Stimulated activated naive B cell treated with anti-CD40 and anti-IgM and Interleukin-4, amounts not matched to agents 10 μg/mL and 1 μg/mL and 100 μg/mL, for 72 hours (primary cell): ENCODE results near the gene EIF2S1.
"Not testable (repeated sequence)": the region's sequence is repeated elsewhere in the genome, so short reads cannot be mapped to it uniquely, and the experiment has no call there.

Source experiments
- ATAC-seq, 2 donors: fragments of 150-1000 bp; cut with Tn5 transposase; replicated peaks; 2 replicates each; pipeline ENCODE4 v1.10.0; 2021; ENCODE audit warnings: moderate library complexity in 1 of 2
- DNase-seq: peaks from one replicate; pipeline ENCODE4 v3.0.0; 2021
- H3K27ac Mint-ChIP-seq: one replicate; pipeline ENCODE4 v1.8.0; 2022; ENCODE audit warnings: mild to moderate bottlenecking, mixed read lengths
- H3K27me3 Mint-ChIP-seq, 2 donors: one replicate each; pipeline ENCODE4 v1.8.0; 2022; ENCODE audit warnings: mixed read lengths in 2 of 2
- H3K36me3 Mint-ChIP-seq, 2 donors: one replicate each; pipeline ENCODE4 v1.8.0; 2022; ENCODE audit warnings: mixed read lengths in 2 of 2, mild to moderate bottlenecking in 1 of 2
- H3K4me1 Mint-ChIP-seq, 2 donors: one replicate each; pipeline ENCODE4 v1.8.0; 2022; ENCODE audit warnings: mixed read lengths in 2 of 2, mild to moderate bottlenecking in 1 of 2
- H3K4me3 Mint-ChIP-seq, 2 donors: one replicate each; pipeline ENCODE4 v1.8.0; 2022; ENCODE audit warnings: mild to moderate bottlenecking in 2 of 2, mixed read lengths in 2 of 2, moderate library complexity in 1 of 2
- H3K9me3 Mint-ChIP-seq, 2 donors: one replicate each; pipeline ENCODE4 v1.8.0; 2022; ENCODE audit warnings: mixed read lengths in 2 of 2, mild to moderate bottlenecking in 1 of 2

EIF2S1 gene

DNA sequence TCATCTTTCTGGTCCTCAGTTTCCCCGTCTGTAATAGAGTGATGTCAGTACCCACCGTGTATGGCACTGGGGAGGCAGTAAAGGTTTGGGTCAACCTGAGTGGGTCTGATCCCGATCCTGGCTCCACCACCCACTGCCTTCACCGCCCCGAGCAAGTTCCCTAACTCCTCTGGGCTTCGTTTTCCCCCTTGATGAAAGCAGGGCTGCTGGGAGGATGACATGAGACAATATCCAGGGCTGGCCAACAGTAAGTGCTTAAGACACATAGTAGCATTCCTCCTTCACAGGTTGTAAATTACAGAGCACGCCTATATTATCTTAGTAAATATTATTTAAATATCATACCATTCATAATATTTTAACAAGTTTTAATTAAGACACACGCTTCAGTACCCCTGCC is 51.2 kb downstream of the EIF2S1 start:
- peaks cover 16 to 33% of the 10 kb centered on the region in 2 donors for H3K4me1 Mint-ChIP-seq
- peak overlapping the region in 1 of 2 donors; percentile 81 for H3K4me3 Mint-ChIP-seq
- H3K36me3 Mint-ChIP-seq, result no peaks in the 10 kb centered on the region
- no peak for DNase-seq
- no peak overlapping the region for H3K27ac Mint-ChIP-seq
- ATAC-seq, result no peak
- no peaks in the 10 kb centered on the region for H3K9me3 Mint-ChIP-seq
- H3K27me3 Mint-ChIP-seq, result peaks cover 21 to 31% of the 10 kb centered on the region in 2 donors

DNA sequence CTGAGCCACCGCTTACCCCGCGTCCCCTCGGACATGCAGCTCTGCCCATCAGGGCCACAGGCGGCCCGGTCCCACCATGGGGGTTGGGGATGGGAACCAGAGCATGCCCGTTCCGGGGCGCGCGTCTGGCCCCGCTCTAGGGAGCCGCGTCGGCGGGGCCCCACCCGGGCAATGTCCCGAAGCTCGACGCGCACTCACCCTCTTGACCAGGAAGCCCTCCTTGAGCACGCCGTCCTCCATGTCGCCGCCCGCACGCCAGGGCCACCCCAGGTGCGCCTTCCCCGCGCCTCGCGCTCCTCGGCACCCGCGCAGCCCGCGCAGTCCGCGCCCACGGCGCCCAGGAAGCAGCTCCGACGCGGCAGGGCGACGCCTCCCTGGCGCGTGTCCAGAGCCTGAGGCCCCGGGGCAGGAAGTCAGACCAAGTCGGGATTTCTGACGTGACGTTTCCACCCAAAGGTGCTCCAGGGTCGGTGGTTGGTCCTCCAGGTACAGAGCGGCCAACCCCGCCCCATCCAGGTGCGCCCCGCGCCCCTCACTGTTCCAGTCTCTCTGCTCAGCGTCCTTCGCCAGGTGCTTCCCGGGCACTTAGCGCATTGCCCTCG is 51.8 kb downstream of the EIF2S1 start, which contains the start of gene PLEK2:
TSS of gene PLEK2 (minus strand) at position 346 of the 602 bp plus-strand sequence. CDS start at position 240, 106 bp downstream.
- Mint-ChIP-seq H3K27me3 (peaks cover 21 to 31% of the 10 kb centered on the region in 2 donors), H3K36me3 (no peaks in the 10 kb centered on the region), H3K9me3 (no peaks in the 10 kb centered on the region), H3K27ac (no peak within 1 kb of the TSS), H3K4me1 (peaks cover 19 to 38% of the 10 kb centered on the region in 2 donors), H3K4me3 (peak within 1 kb of the TSS; percentile 70 to 81)
- ATAC-seq, result peak; percentile 9 to 17
- no peak for DNase-seq

DNA sequence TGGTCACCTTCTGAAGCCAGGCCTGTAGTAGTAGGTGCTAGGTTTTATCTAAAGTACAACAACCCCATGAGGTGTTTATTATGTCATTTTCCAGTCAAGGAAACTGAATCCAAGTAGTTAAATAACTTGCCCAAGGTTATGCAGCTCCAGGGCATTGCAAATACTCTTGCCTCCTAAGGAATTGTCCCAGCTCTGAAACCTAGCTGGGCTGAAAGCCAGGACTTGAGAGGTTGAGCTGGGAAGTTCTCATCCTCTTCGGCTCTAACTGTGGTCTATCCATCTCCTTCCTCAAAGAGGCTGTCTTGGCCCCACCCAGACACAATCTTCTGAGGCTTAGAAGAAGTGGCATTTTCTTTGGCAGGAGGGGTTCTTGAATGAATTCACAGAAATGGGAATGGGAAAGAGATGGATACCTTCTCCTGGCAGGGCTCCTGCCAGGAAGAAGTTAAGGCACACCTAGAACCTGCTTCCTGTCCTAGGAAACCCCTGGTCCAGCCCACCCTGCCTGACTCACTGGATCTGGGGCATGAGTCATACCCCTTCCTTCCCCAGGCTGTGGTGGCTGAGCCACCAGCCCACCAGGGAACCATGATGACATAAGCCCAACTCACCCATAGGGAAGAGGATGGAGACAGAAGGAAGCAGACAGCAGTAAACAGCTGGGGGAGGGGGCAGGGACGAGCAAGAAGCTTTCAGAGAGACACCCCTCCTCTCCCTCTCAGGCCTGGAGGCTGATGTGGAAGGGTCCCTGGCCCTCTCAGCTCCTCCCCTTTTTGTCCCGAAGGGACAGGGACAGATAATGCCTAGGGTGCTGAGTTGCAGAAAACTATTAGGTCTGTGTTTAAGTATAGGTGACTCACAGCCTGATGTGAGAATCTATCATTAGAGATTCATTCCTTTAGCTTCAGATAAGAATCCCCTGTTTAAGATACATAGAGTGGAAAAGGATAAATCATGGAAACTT is 54.0 kb downstream of the EIF2S1 start:
- H3K4me3 Mint-ChIP-seq, result no peak overlapping the region
- peaks cover 19 to 42% of the 10 kb centered on the region in 2 donors for H3K4me1 Mint-ChIP-seq
- no peak for DNase-seq
- no peaks in the 10 kb centered on the region for H3K9me3 Mint-ChIP-seq
- ATAC-seq, result peak in 1 of 2 donors; percentile 17
- peaks cover 21 to 36% of the 10 kb centered on the region in 2 donors for H3K27me3 Mint-ChIP-seq
- H3K27ac Mint-ChIP-seq, result no peak overlapping the region
- no peaks in the 10 kb centered on the region for H3K36me3 Mint-ChIP-seq

DNA sequence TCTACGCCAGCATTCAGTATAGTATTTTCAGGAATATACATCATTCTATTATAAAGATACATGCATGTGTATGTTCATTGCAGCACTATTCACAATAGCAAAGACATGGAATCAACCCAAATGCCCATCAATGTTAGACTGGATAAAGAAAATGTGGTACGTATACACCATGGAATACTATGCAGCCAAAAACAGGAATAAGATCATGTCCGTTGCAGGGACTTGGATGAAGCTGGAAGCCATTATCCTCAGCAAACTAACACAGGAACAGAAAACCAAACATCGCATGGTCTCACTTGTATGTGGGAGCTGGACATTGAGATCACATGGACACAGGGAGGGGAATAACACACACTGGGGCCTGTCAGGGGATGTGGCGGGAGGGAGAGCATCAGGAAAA is 55.5 kb downstream of the EIF2S1 start:
- not testable (repeated sequence) for H3K9me3 Mint-ChIP-seq, ATAC-seq, DNase-seq, H3K4me3 Mint-ChIP-seq, H3K27ac Mint-ChIP-seq, H3K36me3 Mint-ChIP-seq
- Mint-ChIP-seq H3K4me1 (peaks cover 21 to 42% of the 10 kb centered on the region in 2 donors), H3K27me3 (peaks cover 18 to 27% of the 10 kb centered on the region in 2 donors)

DNA sequence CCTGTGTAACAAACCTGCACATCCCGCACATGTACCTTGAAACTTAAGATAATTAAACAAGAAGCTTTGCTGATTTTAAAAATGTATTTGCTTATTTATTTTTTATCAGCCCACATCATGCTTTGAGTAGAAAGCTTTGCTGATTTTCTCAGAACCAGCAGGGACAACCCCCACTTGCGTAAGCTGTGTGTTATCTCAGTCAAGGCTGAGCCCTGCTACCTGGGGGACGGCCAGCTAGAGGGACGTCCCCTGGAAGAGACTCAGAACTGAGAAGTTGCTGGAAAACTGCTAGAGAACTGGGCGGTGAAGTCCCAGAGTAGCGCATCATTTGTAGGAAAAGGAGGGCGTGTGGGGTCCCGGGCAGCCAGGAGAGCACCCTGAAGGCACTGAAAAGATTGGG is 56.0 kb downstream of the EIF2S1 start:
- Mint-ChIP-seq H3K9me3 (no peaks in the 10 kb centered on the region), H3K4me3 (peak overlapping the region; percentile 59 to 63), H3K27ac (peak overlapping the region; percentile 92), H3K27me3 (peaks cover 14 to 22% of the 10 kb centered on the region in 2 donors), H3K4me1 (peaks cover 21 to 37% of the 10 kb centered on the region in 2 donors), H3K36me3 (no peaks in the 10 kb centered on the region)
- ATAC-seq (peak; percentile 64 to 65), DNase-seq (peak; percentile 16)

DNA sequence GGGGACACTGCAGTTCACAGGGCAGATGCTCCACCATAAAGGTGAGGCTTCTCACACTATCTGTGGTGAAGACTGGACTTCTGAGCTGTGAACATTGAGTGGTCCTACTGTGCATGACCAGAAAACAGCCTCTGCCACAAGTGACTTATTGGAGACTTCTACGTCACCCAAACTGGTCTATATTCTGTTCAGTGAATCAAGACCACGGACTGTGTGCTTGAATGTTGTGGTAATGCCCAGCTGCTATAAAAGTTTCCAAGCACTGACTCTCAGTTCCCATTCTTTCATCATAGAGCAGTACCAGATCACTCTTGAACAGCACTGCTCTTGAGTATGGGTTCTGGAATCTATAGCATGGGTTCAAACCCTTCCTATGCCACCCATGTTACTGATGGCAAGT is 56.7 kb downstream of the EIF2S1 start:
- no peak overlapping the region for H3K4me3 Mint-ChIP-seq
- H3K27me3 Mint-ChIP-seq, result peaks cover 6 to 15% of the 10 kb centered on the region in 2 donors
- H3K9me3 Mint-ChIP-seq, result no peaks in the 10 kb centered on the region
- peak overlapping the region; percentile 92 for H3K27ac Mint-ChIP-seq
- H3K4me1 Mint-ChIP-seq, result peaks cover 19 to 30% of the 10 kb centered on the region in 2 donors
- H3K36me3 Mint-ChIP-seq, result no peaks in the 10 kb centered on the region
- ATAC-seq (peak; percentile 91), DNase-seq (peak; percentile 46)

DNA sequence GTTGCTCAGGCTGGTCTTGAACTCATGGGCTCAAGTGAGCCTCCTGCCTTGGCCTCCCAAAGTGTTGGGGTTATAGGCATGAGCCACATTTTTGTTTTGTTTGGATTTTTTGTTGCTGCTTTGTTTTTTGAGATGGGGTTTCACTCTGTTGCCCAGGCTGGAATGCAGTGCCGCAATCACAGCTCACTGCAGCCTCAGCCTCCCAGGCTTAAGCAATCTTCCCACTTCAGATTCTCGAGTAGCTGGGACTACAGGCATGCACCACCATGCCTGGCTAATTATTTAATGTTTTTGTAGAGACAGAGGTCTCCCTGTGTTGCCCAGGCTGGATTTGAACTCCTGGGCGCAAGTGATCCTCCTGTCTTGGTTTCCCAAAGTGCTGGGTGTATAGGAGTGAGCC is 57.5 kb downstream of the EIF2S1 start:
- Mint-ChIP-seq H3K4me1 (peaks cover 15 to 23% of the 10 kb centered on the region in 2 donors), H3K36me3 (no peaks in the 10 kb centered on the region), H3K4me3 (no peak overlapping the region), H3K27ac (no peak overlapping the region), H3K27me3 (peaks cover 0 to 7% of the 10 kb centered on the region in 2 donors), H3K9me3 (no peaks in the 10 kb centered on the region)
- ATAC-seq (no peak), DNase-seq (no peak)

DNA sequence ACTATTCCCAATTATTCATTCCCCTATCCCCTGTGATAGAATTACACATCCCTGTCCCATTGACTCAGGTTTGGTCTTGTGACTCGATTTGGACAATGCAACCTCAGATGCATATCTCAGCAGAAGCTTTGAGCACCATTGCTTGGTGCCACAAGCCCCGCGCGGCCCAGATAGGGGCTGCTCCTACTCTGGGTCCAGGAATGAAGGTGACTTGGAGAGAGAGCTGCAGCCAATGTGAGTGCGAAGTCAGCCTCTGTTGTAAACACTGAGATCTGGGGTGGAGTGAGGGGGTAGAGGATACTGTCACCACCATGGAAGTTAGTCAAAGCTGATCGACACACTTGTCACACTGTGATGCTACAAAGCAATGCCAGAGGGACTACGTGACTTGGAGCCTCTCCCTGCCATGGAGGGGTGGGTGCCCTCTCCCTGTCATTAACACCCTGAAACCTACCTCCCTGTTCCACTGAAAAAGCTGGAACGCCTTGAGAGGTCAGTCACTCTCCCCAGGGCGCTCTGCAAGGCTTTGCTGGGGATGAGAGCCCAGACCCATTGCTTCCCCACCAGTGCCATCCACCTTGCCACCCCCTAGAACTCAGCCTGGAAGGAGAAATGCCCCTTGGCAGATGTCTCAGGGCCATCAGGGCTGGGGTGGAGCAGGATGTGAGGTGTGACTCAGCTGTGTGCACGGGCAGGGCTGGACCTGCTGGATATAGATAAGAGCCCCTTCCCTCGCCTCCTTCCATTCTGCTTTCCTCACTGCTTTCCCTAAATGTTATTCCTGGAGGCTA is 58.5 kb downstream of the EIF2S1 start:
- no peaks in the 10 kb centered on the region for H3K36me3 Mint-ChIP-seq
- no peak for DNase-seq
- no peaks in the 10 kb centered on the region for H3K9me3 Mint-ChIP-seq
- H3K4me3 Mint-ChIP-seq, result no peak overlapping the region
- peaks cover 20 to 28% of the 10 kb centered on the region in 2 donors for H3K4me1 Mint-ChIP-seq
- ATAC-seq, result no peak
- peak overlapping the region; percentile 51 for H3K27ac Mint-ChIP-seq
- peaks cover 6 to 11% of the 10 kb centered on the region in 2 donors for H3K27me3 Mint-ChIP-seq

DNA sequence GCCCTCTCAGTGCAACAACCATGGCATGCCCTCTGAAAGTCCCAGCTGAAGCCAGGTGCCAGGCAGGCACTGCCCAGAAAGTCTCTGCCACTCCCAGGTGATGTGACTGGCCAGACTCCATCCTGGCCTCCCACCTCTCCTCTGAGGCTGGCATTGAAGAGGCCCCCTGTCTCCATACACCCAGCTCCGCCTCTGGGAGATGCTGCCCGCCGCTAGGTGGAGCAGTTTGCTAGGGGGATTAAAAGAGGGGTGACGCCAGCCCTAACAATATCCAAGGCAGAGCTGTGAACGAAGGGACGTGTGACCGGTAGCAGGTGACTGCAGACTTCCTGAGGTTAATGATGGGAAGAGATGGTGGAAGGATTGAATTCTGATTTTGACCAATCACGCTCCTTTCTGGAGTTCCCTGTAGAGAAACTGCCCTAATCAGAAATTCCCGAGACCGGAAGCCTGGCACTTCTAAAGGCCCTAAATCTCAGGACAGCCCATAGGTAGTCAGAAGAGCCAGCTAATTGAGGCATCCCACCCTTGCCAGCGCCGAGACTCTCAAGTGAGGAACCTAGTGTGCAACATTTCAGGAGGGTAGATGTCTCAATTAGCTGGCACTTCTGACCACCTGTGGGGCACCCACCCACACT is 60.1 kb downstream of the EIF2S1 start:
- no peak for ATAC-seq
- H3K4me1 Mint-ChIP-seq, result peaks cover 18 to 21% of the 10 kb centered on the region in 2 donors

DNA sequence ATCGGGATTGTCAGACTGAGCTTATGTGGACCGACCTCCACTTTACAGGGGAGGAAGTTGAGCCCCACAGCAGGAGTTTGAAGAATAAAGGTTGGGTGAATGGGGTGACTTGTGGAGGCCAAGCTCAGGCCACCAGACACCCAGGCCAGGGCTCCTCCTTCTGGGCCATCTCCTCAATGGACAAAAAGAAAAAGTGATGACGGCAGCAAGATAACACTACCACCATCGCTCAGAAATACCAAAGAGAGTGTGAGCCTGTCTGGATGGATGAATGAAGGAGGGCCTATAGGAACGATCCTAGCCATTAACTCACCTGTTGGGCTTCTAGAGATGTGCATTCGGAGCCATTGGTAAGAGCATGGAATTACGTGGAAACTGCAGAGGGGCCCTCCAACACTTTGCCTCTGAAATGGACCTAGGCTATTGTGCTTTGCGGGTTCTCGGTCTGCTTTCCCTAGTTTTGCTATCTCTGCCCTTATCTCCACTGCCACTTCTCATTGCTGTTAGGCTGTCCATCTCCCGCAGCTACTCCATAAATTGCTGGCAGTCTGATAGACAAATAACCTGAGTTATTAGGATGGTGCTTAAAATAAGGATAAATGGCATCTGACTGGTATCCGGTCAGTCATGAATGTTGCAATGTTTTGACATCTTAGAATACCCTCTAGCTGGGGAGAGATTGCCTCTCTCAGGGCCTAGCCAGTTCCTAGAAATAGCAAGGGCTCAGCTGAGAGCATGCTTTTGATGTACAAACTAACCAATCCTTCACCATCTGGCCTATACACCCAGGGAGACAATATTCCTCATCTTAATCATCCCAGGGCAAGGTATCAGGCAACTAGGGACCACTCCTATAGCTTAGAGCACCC is 61.5 kb downstream of the EIF2S1 start:
- ATAC-seq, result no peak
- H3K27me3 Mint-ChIP-seq, result peaks cover 18 to 37% of the 10 kb centered on the region in 2 donors
- no peak overlapping the region for H3K4me3 Mint-ChIP-seq
- no peaks in the 10 kb centered on the region for H3K9me3 Mint-ChIP-seq
- no peaks in the 10 kb centered on the region for H3K36me3 Mint-ChIP-seq
- no peak overlapping the region for H3K27ac Mint-ChIP-seq
- peaks cover 10 to 15% of the 10 kb centered on the region in 2 donors for H3K4me1 Mint-ChIP-seq
- no peak for DNase-seq

More for the DNA sequence above, 60.1 kb downstream of the EIF2S1 start:
- Mint-ChIP-seq H3K9me3 (no peaks in the 10 kb centered on the region), H3K36me3 (no peaks in the 10 kb centered on the region), H3K27ac (no peak overlapping the region), H3K4me3 (no peak overlapping the region), H3K27me3 (peaks cover 15 to 24% of the 10 kb centered on the region in 2 donors)
- DNase-seq, result no peak

DNA sequence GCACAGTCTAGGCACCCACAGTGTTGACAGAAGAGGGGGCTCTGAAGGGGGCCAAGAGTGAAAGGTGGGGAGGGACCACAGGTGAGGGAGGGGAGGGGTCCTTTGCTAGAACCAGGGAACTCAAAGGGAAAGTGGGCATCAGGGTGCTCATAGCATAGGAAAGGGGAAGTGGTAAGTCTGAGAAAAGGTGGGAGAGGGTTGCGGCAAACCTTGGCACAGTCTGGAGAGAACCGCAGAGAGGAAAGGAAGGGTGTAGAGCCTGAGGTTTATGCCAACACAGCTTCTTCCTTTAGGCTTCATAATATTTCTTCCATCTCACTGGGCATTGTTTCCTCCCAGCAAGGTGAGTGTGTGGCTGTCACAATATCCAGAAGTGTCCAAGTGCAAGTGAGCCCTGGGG is 63.3 kb downstream of the EIF2S1 start:
- ATAC-seq (peak in 1 of 2 donors; percentile 48), DNase-seq (no peak)
- Mint-ChIP-seq H3K27me3 (peaks cover 24 to 44% of the 10 kb centered on the region in 2 donors), H3K27ac (no peak overlapping the region), H3K4me3 (no peak overlapping the region), H3K36me3 (no peaks in the 10 kb centered on the region), H3K4me1 (peaks cover 14 to 16% of the 10 kb centered on the region in 2 donors), H3K9me3 (no peaks in the 10 kb centered on the region)

DNA sequence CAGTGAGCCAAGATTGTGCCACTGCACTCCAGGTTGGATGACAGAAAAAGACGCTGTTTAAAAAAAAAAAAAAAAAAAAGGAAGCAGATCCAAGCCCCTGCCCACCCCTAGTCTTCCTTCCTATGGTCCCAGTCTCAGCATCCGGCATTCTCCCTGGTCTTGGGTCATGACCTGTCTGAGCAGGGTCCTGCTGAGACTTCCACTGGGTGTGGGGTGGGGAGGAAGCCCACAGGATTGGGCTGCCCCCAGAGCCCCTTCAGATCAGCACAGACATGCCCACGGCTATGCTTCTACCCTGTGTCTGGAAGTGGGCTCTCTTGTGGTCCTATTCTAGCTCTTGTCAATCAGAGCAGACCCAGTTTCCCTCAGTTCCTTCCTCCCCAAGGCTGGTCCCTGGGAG is 64.4 kb downstream of the EIF2S1 start:
- Mint-ChIP-seq H3K36me3 (no peaks in the 10 kb centered on the region), H3K27me3 (peaks cover 24 to 46% of the 10 kb centered on the region in 2 donors), H3K9me3 (no peaks in the 10 kb centered on the region), H3K4me1 (peaks cover 14 to 16% of the 10 kb centered on the region in 2 donors), H3K4me3 (no peak overlapping the region), H3K27ac (no peak overlapping the region)
- DNase-seq, result no peak
- ATAC-seq, result no peak

DNA sequence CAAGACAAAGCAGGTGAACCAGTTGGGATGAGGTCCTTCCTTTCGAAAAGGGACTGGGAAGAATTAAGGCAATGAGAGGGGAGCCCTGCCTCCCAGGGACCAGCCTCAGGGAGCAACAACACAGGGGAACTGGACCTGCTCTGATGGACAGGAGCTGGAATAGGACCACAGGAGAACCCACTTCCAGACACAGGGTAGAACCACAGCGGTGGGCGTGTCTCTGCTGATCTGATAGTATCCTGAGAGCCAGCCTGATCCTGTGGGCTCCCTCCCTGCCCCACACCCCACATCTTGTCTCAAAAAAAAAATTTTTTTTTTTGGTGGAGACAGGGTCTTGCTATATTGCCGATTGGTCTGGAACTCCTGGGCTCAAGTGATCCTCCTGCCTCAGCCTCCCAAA is 65.5 kb downstream of the EIF2S1 start:
- no peak overlapping the region for H3K4me3 Mint-ChIP-seq
- DNase-seq (no peak), ATAC-seq (no peak)
- peaks cover 12 to 16% of the 10 kb centered on the region in 2 donors for H3K4me1 Mint-ChIP-seq
- H3K36me3 Mint-ChIP-seq, result no peaks in the 10 kb centered on the region
- H3K27ac Mint-ChIP-seq, result no peak overlapping the region
- H3K27me3 Mint-ChIP-seq, result peaks cover 27 to 51% of the 10 kb centered on the region in 2 donors
- no peaks in the 10 kb centered on the region for H3K9me3 Mint-ChIP-seq
